K562 (cell line): ENCODE measurements around the gene ZRANB3. TPM values are rescaled to one million over a fixed set of nuclear protein-coding genes. Genes with fewer than 3 reads are reported as not detected.

Experiments used
- ATAC-seq: fragments of 200-7000 bp; cut with Tn5 transposase; 3 replicates; pipeline ENCODE4 v1.9.1; 2020; ENCODE audit warnings: moderate library complexity
- BruUV-seq: library from RNA; stranded (reverse); fragments of 400-500 nt; replicated peaks from 2 replicates; lab custom pipeline; 2021; lab: Mats Ljungman, UMichigan
- CTCF ChIA-PET: fragments of 300-600 bp; formaldehyde crosslinking; extraction: SDS; loops from one replicate; lab custom pipeline; 2021; ENCODE audit warnings: low intra/inter-chr PET ratio; lab: Yijun Ruan, JAX
- POLR2A ChIA-PET: fragments of 300-600, 350-650 bp; sonication (Branson Sonifier 250); formaldehyde crosslinking; extraction: SDS; loops from one replicate; lab custom pipeline; 2021; ENCODE audit warnings: antibody characterized with exemption, inconsistent platforms; lab: Yijun Ruan, JAX
- DNase-seq, 4 experiments: peaks; one replicate each; pipeline versions ENCODE4 v3.0.0 to v3.0.0-alpha.2; 2011 to 2018; ENCODE audit warnings: low spot score in 3 of 4, mixed read lengths in 3 of 4; ENCODE audit errors: extremely low read depth in 1 of 4
- FAIRE-seq: peaks from 2 replicates; lab custom pipeline; 2011; peaks lifted over from hg19 to GRCh38; lab: Jason Lieb, UNC
- H2AFZ ChIP-seq: 2 replicates; pipeline ENCODE4 v1.6.0; 2011; ENCODE audit warnings: low read depth, low read length, control low read depth, inconsistent platforms
- H3K27ac ChIP-seq: fragments of 200-600 bp; 3 replicates; pipeline ENCODE4 v1.8.0; 2011; ENCODE audit warnings: low read depth, mild to moderate bottlenecking, control low read depth, inconsistent platforms, low read length, moderate library complexity, mixed read lengths; ENCODE audit errors: extremely low read depth
- H3K27me3 ChIP-seq, 2 experiments: fragments of 300-600 bp in 1 of 2; 2 replicates in 1 of 2; 3 replicates in 1 of 2; pipeline versions ENCODE4 v1.6.0 to v1.8.0; 2011; ENCODE audit warnings: inconsistent platforms in 2 of 2, low read length in 2 of 2, mild to moderate bottlenecking in 1 of 2, mixed read lengths in 1 of 2, moderate library complexity in 1 of 2; ENCODE audit not compliant: control insufficient read depth in 2 of 2, insufficient read depth in 2 of 2
- H3K36me3 ChIP-seq: fragments of 300-600 bp; 3 replicates; pipeline ENCODE4 v1.8.0; 2011; ENCODE audit warnings: mild to moderate bottlenecking, low read length, inconsistent platforms; ENCODE audit not compliant: control insufficient read depth, insufficient read depth
- H3K4me1 ChIP-seq, 2 experiments: fragments of 200-600 bp in 1 of 2; replicated peaks in 1 of 2; 2 replicates in 1 of 2; 3 replicates in 1 of 2; pipeline versions ENCODE4 v1.5.1 to v1.8.0; 2011; ENCODE audit warnings: inconsistent platforms in 2 of 2, low read length in 2 of 2, mild to moderate bottlenecking in 1 of 2, mixed read lengths in 1 of 2, moderate library complexity in 1 of 2; ENCODE audit not compliant: control insufficient read depth in 2 of 2, insufficient read depth in 2 of 2
- H3K4me2 ChIP-seq: 2 replicates; pipeline ENCODE4 v1.6.1; 2011; ENCODE audit warnings: low read length, control low read depth, inconsistent platforms, mixed read lengths; ENCODE audit not compliant: insufficient read depth
- H3K4me3 ChIP-seq: fragments of 200-600 bp; sonication (generic), shearing (Covaris generic); 2 replicates; pipeline ENCODE4 v1.5.1; 2016; ENCODE audit warnings: control low read depth, inconsistent platforms
- H3K79me2 ChIP-seq: fragments of 200-600 bp; 3 replicates; pipeline ENCODE4 v1.8.0; 2011; ENCODE audit warnings: low read length, inconsistent platforms; ENCODE audit not compliant: control insufficient read depth, insufficient read depth
- H3K9ac ChIP-seq, 2 experiments: 2 replicates each; pipeline versions ENCODE4 v1.6.0 to v1.6.1; 2011; ENCODE audit warnings: low read depth in 2 of 2, low read length in 2 of 2, control low read depth in 1 of 2, inconsistent platforms in 1 of 2, mild to moderate bottlenecking in 1 of 2, mixed read lengths in 1 of 2; ENCODE audit not compliant: insufficient read depth in 1 of 2
- H3K9me1 ChIP-seq: one replicate; pipeline ENCODE4 v1.6.0; 2011; ENCODE audit warnings: inconsistent platforms, mild to moderate bottlenecking, low read length, moderate library complexity; ENCODE audit not compliant: control insufficient read depth, insufficient read depth
- H3K9me3 ChIP-seq: replicated peaks from 2 replicates; pipeline ENCODE4 v1.5.1; 2011; ENCODE audit warnings: low read depth, low read length, inconsistent platforms; ENCODE audit not compliant: control insufficient read depth, insufficient read depth
- H4K20me1 ChIP-seq: replicated peaks from 2 replicates; pipeline ENCODE4 v1.6.1; 2011; ENCODE audit warnings: low read length, inconsistent platforms, mixed read lengths; ENCODE audit not compliant: control insufficient read depth, insufficient read depth
- BRCA1 ChIP-seq, 2 experiments: fragments of 450-650 bp in 1 of 2; sonication (generic) in 1 of 2; formaldehyde crosslinking in 1 of 2; IDR thresholded peaks; 2 replicates each; pipeline versions ENCODE4 v1.5.0 to v1.6.1; 2017 to 2020; ENCODE audit warnings: mild to moderate bottlenecking in 1 of 2, missing genetic modification reagents in 1 of 2
- C11orf30 ChIP-seq: fragments of 450-650 bp; IDR thresholded peaks from 2 replicates; pipeline ENCODE4 v1.6.1; 2016; ENCODE audit warnings: low read depth, mild to moderate bottlenecking
- ESRRB ChIP-seq: fragments of 250-450 bp; sonication (Bioruptor Pico); IDR thresholded peaks from 2 replicates; pipeline ENCODE4 v1.5.0; 2020; ENCODE audit warnings: mild to moderate bottlenecking, moderate library complexity, borderline replicate concordance
- FOXK1 ChIP-seq: sonication (generic); formaldehyde crosslinking; IDR thresholded peaks from 2 replicates; pipeline ENCODE4 v1.8.0; 2022; ENCODE audit warnings: missing genetic modification reagents, mild to moderate bottlenecking, borderline replicate concordance
- FOXP1 ChIP-seq: sonication (generic); formaldehyde crosslinking; IDR thresholded peaks from 2 replicates; pipeline ENCODE4 v1.8.0; 2022; ENCODE audit warnings: mild to moderate bottlenecking, missing genetic modification reagents
- LCOR ChIP-seq: sonication (generic); formaldehyde crosslinking; IDR thresholded peaks from 2 replicates; pipeline ENCODE4 v1.8.0; 2022; ENCODE audit warnings: mild to moderate bottlenecking, missing genetic modification reagents
- MCM7 ChIP-seq, 2 experiments: fragments of 450-650 bp; IDR thresholded peaks; 2 replicates each; pipeline ENCODE4 v1.6.1; 2016 to 2018
- NCOR1 ChIP-seq: fragments of 450-650 bp; IDR thresholded peaks from 2 replicates; pipeline ENCODE4 v1.6.1; 2016; ENCODE audit warnings: mild to moderate bottlenecking, moderate library complexity
- NELFE ChIP-seq: IDR thresholded peaks from 2 replicates; pipeline ENCODE4 v1.6.1; 2011; ENCODE audit warnings: mild to moderate bottlenecking; ENCODE audit not compliant: insufficient read depth, insufficient read length
- PML ChIP-seq: IDR thresholded peaks from 2 replicates; pipeline ENCODE4 v1.6.1; 2012; ENCODE audit warnings: low read length, inconsistent platforms
- STAG1 ChIP-seq: sonication (generic); formaldehyde crosslinking; IDR thresholded peaks from 2 replicates; pipeline ENCODE4 v1.5.0; 2020; ENCODE audit warnings: missing genetic modification reagents, borderline replicate concordance
- TAF15 ChIP-seq: fragments of 200-400 bp; formaldehyde crosslinking; IDR thresholded peaks from 2 replicates; pipeline ENCODE4 v1.6.1; 2017; ENCODE audit warnings: mild to moderate bottlenecking, low read depth, low read length, moderate library complexity
- TCFL5 ChIP-seq: fragments of 250-450 bp; sonication (Bioruptor Pico); conservative IDR thresholded peaks from 2 replicates; pipeline ENCODE4 v1.6.1; 2021; ENCODE audit warnings: mild to moderate bottlenecking, moderate library complexity, matching md5 sums
- TRIM24 ChIP-seq, 2 experiments: fragments of 450-650 bp; IDR thresholded peaks; 2 replicates each; pipeline ENCODE4 v1.6.1; 2016
- ZKSCAN8 ChIP-seq: fragments of 200-800 bp; sonication (Bioruptor generic); IDR thresholded peaks from 2 replicates; pipeline ENCODE4 v1.6.1; 2016; ENCODE audit warnings: missing genetic modification characterization, missing compliant biosample characterization
- in situ Hi-C: fragments of 300-500 bp; cut with MboI; formaldehyde crosslinking; loops from 4 replicates; pipeline ENCODE4 v1.15.0; 2018; ENCODE audit warnings: inconsistent platforms, mixed read lengths
- intact Hi-C: fragments of 100-400 bp; cut with micrococcal nuclease; formaldehyde crosslinking; loops from 2 replicates; pipeline ENCODE4 v1.14.2; 2022
- polyA plus RNA-seq, 8 experiments: library from polyadenylated mRNA; depleted of rRNA in 4 of 8; stranded (reverse) in 5 of 8; unstranded in 3 of 8; fragments of >200 nt; fragmentation: Nextera tagmentation in 2 of 8; fragmentation: Illumina TruSeq in 1 of 8; extraction: Ambion mirVana in 2 of 8; extraction: Trizol in 1 of 8; gene quantifications; 2 replicates each; pipeline versions ENCODE4 v1.2.1 to v1.2.3, GENCODE V29; 2011 to 2014; ENCODE audit warnings: inconsistent platforms in 1 of 8, missing spikeins in 1 of 8
- total RNA-seq, 7 experiments: library from RNA; depleted of rRNA in 6 of 7; stranded (reverse); fragments of >200 nt in 6 of 7; fragmentation: Illumina TruSeq in 2 of 7; extraction: Trizol in 2 of 7; gene quantifications; 2 replicates each; pipeline versions ENCODE4 v1.2.1 to v1.2.3, GENCODE V29; 2011 to 2021; ENCODE audit warnings: low replicate concordance in 1 of 7
- TF ChIP-seq, protein P1 (sequence below), 2 experiments: fragments of 450-650 bp; conservative IDR thresholded peaks; 2 replicates each; pipeline ENCODE4 v1.6.1; 2017; ENCODE audit warnings: mild to moderate bottlenecking in 2 of 2, moderate library complexity in 2 of 2

Gene ZRANB3
- total and polyA plus RNA-seq, 9 of the 15 experiments (the other 6 are each of a cell fraction or from before 2014, with no cell fraction given), result 8.6 to 21.3 (median 14.7) TPM

DNA sequence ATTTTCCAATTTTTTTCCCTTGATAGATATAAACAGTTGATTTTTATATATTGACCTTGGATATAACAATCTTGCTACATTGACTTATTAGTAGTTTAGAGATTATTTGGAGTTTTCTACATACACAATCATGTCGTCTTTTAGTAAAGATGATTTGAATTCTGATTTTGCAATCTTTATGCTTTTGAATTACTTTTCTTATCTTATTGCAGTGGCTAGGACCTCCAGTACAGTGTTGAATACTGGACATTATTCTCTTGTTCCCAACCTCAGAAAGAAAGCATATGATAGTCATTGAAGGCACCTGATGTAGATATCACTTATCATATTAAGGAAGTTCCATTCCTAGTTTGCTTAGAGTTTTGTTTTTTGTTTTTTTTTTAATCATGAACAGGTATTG, 388.7 kb downstream of the ZRANB3 start (continued):
- TF ChIP-seq BRCA1 (IDR thresholded peaks at IDR 0.05) (no peak), BRCA1 (CRISPR knock-in tag; IDR thresholded peaks at IDR 0.05) (no peak), PML (no peak)
- TF ChIP-seq, protein P1, sequence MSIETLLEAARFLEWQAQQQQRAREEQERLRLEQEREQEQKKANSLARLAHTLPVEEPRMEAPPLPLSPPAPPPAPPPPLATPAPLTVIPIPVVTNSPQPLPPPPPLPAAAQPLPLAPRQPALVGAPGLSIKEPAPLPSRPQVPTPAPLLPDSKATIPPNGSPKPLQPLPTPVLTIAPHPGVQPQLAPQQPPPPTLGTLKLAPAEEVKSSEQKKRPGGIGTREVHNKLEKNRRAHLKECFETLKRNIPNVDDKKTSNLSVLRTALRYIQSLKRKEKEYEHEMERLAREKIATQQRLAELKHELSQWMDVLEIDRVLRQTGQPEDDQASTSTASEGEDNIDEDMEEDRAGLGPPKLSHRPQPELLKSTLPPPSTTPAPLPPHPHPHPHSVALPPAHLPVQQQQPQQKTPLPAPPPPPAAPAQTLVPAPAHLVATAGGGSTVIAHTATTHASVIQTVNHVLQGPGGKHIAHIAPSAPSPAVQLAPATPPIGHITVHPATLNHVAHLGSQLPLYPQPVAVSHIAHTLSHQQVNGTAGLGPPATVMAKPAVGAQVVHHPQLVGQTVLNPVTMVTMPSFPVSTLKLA (conservative IDR thresholded peaks at IDR 0.05), result no peak

DNA sequence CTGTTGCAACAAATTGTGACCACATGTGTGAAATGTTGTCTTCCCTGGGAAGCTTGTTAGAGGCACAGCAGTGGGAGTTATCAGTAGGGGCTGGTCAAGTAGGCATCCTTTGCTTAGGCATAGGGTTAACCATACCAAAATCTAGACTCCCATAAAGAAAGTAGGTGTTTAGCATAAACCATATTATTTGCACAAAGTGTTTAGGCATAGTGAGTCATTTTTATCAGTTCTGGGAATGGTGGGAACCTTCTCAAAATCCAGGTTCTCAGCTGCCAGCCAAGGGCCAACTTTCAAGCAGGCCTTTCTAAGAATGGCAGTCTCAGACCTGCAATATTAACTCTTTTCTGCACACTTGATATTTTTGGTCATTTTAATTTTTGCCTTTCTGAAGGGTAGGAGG, 390.4 kb downstream of the ZRANB3 start:
- CTCF ChIA-PET, result no interaction called here
- Histone ChIP-seq H3K79me2 (no peaks in the 10 kb centered on the region), H3K4me1 (no peaks in the 10 kb centered on the region), H3K9ac (no peak overlapping the region), H2AFZ (no peak overlapping the region), H3K9me3 (no peaks in the 10 kb centered on the region; the same call in 1 of the 2 replicates), H3K9me1 (no peaks in the 10 kb centered on the region), H3K27ac (no peak overlapping the region), H4K20me1 (no peaks in the 10 kb centered on the region), H3K36me3 (peaks cover 38% of the 10 kb centered on the region; the same call in 2 of the 3 replicates), H3K4me2 (no peak overlapping the region), H3K4me3 (no peak overlapping the region), H3K27me3 (no peaks in the 10 kb centered on the region)
- no TSS peak for BruUV-seq
- POLR2A ChIA-PET, result no interaction called here
- TF ChIP-seq C11orf30 (no peak), FOXP1 (CRISPR knock-in tag) (no peak), MCM7 (IDR thresholded peaks at IDR 0.05) (no peak), FOXK1 (CRISPR knock-in tag) (no peak), ZKSCAN8 (CRISPR knock-in tag) (no peak), ESRRB (CRISPR knock-in tag) (no peak), TCFL5 (CRISPR knock-in tag) (no peak), STAG1 (CRISPR knock-in tag) (no peak), NELFE (no peak), LCOR (CRISPR knock-in tag) (no peak), TRIM24 (IDR thresholded peaks at IDR 0.05) (no peak), TAF15 (no peak), NCOR1 (no peak)
- no peak for FAIRE-seq
- in situ Hi-C loops (no loop called here), intact Hi-C loops (loop anchor here (5.0 kb wide), 1 partner anchor 88 kb away; the partner anchor contains the start of gene RAB3GAP1)
- ATAC-seq, result no peak
- no peak for DNase-seq
